Left colon (tissue), 2 donors: ENCODE data around the gene MAPRE3. TPM values are rescaled to one million over a fixed set of nuclear protein-coding genes. Genes with fewer than 3 reads are reported as not detected.

Experiments
- ATAC-seq: fragments of 200-7000 bp; cut with Tn5 transposase; one replicate; pipeline ENCODE4 v1.9.1; 2020; ENCODE audit warnings: mild to moderate bottlenecking, moderate library complexity
- DNase-seq, 2 donors: peaks; one replicate each; pipeline ENCODE4 v3.0.0-alpha.2; 2020
- intact Hi-C, 2 donors: fragments of 100-400 bp; cut with DNase I in 1 of 2; cut with micrococcal nuclease in 1 of 2; formaldehyde crosslinking; loops; one replicate each; pipeline versions ENCODE4 v1.11.2 to v1.14.0; 2022; cut with DNase I, micrococcal nuclease
- total RNA-seq, 2 donors: library from RNA; stranded (reverse); fragmentation: NEBNext Ultra II Directional; extraction: Animal tissue kit (Norgen Biotek cat#: 25700); gene quantifications; one replicate each; pipeline ENCODE4 v1.2.1, GENCODE V29; 2021
- donor health status: DM: no; HTN: no; CAD: no.
- donor health status: DM: yes; HTN: yes; CAD: no.

The MAPRE3 gene
- total RNA-seq, 2 donors from 2014 or later = 27.9 to 31.4 TPM

DNA sequence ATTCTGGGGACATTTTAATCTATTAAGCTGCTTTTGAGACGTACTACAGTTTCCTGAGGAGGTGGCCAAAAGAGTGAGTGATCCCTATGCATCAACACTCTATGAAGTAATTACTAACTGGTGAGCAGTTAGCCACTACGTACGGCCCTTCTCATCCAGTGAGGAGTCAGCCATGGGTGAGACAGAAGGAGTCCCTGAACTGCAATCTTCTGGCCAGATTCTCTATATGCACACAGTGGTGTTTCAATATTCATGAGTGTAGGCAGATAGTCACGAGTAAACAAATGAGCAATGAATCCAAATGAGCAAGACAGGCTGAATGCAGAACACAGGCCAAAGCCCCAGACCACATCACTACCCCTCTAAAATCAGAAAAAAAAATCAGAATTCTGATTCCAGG lies 32.6 kb downstream of the MAPRE3 start:
- intact Hi-C loops = no loop called here
- ATAC-seq = no peak
- no peak for DNase-seq

DNA sequence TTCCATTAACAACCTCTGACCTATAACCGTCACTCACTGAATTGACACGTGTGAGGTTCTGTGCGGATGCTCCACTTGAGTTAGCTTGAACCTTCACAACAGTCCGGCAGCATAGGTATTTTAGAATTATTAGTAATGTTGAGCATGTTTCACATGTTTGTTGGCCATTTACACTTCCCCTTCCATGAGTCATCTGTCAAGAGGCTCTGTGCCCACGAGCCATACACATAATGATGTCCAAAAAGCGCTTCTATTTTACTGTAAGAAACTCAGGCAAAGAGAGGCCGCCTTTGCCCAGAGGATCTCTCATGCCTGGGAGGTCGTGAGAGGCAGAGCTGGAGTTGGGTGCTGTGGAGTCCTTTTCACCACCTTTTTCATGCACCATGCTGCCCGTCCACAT lies 33.4 kb downstream of the MAPRE3 start:
- intact Hi-C loops = no loop called here
- no peak for DNase-seq
- ATAC-seq = no peak

DNA sequence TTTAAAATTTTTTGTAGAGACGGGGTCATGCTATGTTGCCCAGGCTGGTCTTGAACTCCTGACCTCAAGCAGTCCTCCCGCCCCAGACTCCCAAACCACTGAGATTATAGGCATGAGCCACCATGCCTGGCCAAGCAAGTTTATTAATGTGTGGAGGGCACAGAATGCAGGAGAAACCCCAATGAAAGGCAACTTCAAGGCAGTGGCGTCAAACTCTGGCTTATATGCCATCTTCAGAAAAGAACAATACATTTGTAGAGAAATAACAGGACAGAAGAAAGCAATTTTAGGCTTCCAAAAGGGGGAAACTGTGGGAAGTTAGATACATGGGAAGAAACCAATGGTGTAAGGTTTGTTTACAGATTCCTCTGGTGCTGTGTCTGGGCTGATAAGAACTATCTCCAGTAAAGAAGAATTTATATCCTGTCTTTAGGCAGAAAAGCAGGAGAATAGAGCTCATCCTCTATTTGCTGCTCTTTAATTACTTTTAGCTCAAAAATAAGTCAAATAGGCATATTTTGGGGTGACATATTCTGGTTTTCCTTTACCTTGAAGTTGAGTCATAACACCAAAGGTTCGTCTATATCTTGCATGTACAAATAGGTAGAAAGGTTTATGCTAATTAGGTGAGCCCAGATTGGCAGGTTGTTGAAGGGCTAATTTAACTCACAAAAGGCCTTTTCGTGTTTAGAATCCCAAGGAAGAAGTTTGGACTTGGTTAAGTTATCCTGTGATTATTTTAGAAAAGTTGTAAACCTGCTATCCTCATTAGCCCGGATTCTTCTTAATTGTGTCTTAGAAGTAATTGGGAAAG lies 36.4 kb downstream of the MAPRE3 start:
- intact Hi-C loops = no loop called here
- ATAC-seq (no peak), DNase-seq (no peak)

DNA sequence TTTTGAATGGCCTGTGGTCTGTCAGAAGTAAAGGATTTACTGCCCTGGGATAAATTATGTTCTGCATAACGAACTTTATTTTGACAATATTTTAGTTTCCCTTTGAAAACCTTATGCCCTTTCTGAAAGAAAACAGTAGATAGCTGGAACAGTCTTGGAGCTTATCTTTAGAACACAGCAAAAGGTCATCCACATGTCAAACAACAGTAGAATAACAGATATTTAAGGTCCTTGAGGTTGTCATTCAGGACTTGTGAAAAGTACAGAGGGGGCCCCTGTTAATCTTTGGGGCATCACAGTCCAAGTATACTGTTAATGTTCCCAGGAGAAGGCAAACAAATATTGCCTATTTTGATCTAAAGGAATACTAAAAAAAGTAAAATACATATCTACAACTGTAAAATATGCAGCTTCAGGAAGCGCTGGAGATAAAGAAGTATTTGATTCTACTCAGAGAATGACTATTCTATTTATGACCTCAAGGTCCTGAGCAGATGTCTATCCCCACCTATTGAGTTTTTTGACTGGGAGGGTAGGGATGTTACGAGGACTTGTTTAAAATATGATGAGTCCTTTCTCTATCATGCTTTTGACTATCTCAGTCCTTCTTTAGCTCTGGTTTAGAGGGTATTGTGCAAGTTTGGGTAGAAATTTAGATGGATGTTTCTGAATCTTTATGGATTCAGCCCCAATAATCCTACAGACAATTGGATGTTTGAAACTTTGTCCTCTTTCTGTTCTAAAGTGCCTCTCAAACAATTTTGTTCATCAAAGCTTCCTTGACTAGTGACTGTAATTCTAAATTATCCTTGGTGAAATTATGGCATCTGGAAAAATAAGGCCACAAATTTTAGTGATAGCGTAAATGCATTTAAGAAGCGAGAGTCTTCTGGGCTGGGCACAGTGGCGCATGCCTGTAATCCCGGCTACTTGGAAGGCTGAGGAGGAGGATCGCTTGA lies 37.3 kb downstream of the MAPRE3 start:
- ATAC-seq (no peak), DNase-seq (no peak)
- intact Hi-C loops = no loop called here

DNA sequence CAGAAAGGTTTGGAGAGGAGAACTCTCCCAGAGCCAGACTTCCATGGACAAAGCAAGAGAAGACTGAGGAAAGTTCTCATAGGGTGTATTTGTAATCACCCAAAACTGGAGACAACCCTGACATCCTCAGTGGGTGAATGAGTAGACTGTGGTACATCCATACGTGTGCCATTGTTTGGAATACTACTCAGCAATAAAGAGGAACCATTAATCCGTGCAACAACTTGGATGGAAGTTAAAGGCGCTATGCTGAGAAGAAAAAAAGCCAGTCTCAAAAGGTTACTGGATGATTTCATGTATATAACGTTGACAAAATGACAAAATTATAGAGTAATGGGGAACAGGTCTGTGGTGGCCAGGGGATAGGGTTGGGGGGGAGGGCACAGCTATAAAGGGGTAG lies 38.2 kb downstream of the MAPRE3 start:
- DNase-seq (no peak), ATAC-seq (no peak)
- intact Hi-C loops = no loop called here

DNA sequence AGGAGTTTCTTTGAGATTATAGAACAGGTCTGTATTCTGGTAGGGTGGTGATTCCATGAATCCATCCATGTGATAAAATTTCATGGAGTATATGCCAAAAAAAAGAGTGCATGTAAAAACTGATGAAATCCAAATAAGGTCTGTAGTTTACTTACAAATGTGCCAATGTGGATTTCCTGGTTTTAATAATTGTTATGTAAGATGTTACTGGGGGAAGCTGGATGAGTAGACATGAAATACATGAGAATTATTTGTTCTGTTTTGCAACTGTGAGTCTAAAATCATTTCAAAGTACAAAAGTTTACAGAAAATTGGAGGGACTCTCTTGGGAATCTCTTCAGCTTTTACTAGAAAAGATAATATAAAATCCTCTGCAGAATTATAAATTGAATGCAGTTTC lies 38.6 kb downstream of the MAPRE3 start:
- intact Hi-C loops = no loop called here
- ATAC-seq (no peak), DNase-seq (no peak)

DNA sequence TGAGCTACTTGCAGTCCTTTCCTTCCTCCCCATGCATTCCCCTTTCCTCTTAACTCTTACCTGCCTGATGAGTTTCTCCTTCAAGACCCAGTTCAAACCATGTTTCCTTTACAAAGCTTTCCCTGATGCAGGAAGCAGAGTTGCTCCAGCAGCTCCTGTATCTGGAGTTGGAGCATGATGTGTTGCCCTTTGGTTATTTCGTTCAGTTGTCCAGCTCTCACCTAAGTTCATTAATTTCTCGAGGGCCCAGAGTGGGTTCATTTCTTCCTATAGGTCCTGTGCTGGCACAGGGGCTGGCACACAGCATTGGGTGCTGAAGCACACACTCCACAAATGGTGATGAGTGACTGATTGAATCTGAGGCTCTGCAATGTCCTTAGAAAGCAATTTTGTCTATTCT lies 39.3 kb downstream of the MAPRE3 start:
- DNase-seq (no peak), ATAC-seq (no peak)
- intact Hi-C loops = loop anchor here in 1 of 2 donors (10.0 kb wide), 1 partner anchor 165 kb away; the partner anchor contains the start of gene DPYSL5

DNA sequence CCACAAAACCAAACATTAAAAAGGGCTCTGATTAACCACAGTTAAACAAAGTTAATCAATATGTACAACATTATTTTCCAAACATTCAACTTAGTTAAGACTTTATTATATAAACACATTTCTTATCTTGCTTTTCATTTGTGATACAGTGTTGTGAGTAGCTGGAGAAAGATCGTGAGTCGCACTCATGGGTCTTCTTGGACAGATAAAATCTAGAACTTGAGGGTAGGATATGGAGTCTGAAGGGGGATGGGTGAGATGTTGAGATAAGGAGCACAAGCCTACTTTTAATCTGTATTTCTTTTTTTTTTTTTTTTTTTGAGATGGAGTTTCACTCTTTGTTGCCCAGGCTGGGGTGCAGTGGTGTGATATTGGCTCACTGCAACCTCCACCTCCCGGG lies 39.7 kb downstream of the MAPRE3 start:
- intact Hi-C loops = loop anchor here in 1 of 2 donors (10.0 kb wide), 1 partner anchor 165 kb away; the partner anchor contains the start of gene DPYSL5
- no peak for DNase-seq
- no peak for ATAC-seq

DNA sequence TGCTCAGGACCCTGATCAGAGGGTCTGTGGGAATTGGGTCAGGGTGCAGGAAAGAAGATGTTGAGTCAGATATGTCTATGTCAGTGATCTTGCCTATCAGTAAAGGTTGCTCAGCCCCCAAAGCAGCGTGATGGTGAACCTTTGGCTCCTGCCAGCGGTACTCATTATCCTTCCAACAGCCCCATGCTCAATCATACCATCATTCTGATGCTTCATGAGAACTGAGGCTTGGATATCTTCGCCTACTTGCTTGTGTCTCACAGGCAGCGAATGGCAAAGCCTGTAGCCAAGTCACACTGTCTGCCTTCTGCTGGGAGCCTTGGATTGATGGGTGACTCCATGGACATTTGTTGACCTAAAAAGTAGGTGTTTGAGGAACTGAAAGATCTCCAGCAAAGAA lies 43.3 kb downstream of the MAPRE3 start:
- DNase-seq (no peak), ATAC-seq (no peak)
- intact Hi-C loops = loop anchor here in 1 of 2 donors (10.0 kb wide), 1 partner anchor 169 kb away; the partner anchor contains the start of gene DPYSL5

DNA sequence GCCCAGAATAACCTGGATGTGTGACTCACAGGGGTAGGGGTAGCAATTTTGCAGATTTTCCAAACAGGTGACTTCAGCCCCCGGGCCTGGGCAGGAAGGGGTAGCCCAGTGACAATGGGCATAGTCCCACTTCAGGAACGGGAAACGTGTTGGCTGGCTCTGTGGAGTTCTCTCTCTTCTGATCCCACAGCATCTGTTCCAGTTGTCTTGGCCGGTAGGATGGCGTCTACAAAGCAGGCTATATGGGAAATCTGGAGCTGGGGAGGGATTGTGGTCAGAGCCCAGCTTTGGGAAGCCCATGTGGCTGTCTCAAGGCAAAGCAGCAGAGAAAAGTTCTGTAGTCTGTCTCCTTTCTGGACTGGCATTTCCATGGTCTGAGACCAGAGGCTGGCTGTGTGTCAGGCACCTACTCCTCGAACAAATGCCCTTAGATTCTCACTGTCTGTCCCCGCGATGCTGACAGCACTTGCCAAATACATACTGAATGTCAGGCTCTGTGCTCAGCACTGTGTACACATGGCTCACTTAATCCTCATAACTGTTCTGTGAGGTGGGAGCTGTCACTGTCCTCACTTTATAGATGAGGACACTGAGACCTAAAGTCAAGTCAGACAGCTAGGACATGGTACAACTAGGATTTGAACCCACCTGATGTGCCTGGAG lies 44.5 kb downstream of the MAPRE3 start:
- intact Hi-C loops = loop anchor here in 1 of 2 donors (10.0 kb wide), 1 partner anchor 170 kb away; the partner anchor contains the start of gene DPYSL5
- ATAC-seq = no peak
- DNase-seq = no peak

DNA sequence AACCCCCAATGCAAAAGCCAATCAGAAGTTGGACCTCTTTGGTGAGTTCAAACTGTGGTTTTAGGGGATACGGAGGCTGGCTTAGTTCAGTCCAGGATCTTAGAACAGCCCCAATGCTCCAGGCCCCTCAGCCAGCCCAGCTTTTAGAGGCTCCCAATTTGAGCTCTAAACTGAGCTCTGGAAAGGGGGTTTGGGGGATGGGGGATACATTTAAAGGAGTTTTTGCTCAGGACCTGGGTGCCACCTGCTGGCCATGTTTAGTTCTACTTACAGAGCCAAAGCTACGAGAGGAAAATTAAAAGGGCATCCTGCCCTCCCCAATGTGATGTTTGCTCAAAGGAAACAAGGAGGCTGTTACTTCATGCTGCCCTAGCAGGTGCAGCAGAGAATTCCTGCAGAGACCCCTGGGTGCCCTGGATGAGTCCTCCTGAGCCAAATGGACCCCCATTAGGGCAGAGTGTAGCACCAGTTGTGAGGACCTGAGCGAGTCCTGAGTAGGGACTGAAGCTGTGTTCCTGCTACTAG lies 46.4 kb downstream of the MAPRE3 start:
- ATAC-seq (peak; percentile 31), DNase-seq (peak in 1 of 2 donors; percentile 76)
- intact Hi-C loops = loop anchor here in 1 of 2 donors (2.0 to 10.0 kb wide), 2 partner anchors 54 to 172 kb away; partner anchors contain the start of gene DPYSL5

DNA sequence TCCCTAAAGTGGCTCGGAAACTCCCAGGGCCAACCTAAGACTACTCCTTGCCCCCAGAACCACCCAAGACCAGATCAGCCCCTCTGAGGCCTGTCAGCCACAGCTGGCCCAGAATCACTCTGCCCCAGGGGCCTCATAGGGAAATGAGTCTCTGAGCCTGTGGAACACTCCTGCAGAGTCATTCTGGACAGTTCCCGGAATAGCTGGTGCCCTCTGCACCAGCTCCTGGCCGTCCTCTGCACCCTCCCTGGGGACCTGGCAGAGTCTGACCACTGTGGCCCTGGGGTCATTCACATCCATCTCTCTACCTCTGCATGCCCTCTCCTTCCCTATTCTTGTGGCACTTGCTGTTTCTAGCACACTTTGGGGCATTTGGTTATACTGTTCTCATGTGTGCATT lies 47.7 kb downstream of the MAPRE3 start:
- ATAC-seq = no peak
- DNase-seq = no peak
- intact Hi-C loops = loop anchor here in 1 of 2 donors (10.0 kb wide), 1 partner anchor 173 kb away; the partner anchor contains the start of gene DPYSL5

DNA sequence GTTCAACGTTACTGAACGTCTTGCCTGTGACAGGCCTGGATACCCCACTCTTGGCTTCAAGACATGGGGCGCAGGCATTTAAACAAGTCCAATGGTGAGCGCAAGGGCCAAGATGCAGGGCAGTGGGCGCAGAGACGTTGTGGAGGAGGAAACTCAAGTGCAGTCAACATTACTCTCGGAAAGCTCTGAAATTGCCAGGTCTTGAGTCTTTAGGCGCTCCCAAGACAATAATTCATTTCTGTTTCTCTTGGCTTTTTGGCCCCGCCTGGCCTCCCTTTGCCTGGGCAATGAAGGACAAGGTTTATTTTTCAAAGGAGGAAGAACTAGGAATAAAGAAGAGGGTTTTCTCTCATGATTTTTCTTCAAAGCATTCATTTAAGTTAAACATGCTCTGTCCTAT lies 49.0 kb downstream of the MAPRE3 start:
- ATAC-seq (peak; percentile 1), DNase-seq (peak in 1 of 2 donors; percentile 21)
- intact Hi-C loops = loop anchor here in 1 of 2 donors (10.0 kb wide), 1 partner anchor 175 kb away; the partner anchor contains the start of gene DPYSL5

DNA sequence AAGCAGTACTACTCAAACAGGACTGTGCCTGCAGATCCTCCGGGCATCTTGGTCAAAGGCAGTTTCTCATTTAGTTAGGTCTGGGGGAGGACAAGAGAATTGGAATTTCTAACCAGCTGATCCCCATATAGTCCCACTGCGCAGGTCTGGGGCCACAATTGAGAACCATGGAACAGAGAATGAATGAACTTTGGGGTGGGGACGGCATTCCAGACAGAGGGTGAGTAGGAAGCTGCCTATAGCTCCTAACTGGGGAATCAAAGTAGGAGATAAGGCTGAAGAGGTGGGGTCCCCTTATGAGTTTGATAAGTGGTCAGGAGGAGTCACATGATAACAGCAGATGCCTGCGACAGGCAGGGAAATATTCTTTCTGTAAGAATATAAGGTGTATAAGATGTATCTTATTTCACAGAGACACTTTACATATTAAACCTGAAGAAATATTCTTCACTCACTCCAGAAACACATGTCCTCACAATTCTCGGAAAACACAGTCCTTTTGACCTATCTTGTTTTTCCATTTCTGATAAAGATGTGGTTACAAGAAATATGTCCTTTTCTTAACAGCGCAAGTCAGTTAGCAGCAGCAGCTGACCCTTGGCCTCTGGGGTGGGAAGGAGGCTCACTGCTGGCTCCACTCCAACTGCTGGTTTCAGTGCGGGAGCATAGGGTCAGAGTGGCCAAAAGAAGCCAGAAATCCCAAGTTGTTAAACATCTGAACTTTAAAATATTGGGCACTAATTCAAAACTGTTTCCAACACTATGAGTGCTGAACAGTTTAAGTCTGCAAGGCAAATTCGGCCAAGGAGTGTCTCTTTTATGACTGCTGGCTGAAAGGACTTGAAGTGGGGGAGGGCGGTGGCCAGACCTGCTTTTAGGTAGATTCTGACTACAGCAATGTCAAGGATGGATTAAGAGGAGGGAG lies 49.8 kb downstream of the MAPRE3 start:
- ATAC-seq (peak; percentile 43), DNase-seq (peak; percentile 72 to 77)
- intact Hi-C loops = loop anchor here in 1 of 2 donors (10.0 kb wide), 1 partner anchor 175 kb away; the partner anchor contains the start of gene DPYSL5

DNA sequence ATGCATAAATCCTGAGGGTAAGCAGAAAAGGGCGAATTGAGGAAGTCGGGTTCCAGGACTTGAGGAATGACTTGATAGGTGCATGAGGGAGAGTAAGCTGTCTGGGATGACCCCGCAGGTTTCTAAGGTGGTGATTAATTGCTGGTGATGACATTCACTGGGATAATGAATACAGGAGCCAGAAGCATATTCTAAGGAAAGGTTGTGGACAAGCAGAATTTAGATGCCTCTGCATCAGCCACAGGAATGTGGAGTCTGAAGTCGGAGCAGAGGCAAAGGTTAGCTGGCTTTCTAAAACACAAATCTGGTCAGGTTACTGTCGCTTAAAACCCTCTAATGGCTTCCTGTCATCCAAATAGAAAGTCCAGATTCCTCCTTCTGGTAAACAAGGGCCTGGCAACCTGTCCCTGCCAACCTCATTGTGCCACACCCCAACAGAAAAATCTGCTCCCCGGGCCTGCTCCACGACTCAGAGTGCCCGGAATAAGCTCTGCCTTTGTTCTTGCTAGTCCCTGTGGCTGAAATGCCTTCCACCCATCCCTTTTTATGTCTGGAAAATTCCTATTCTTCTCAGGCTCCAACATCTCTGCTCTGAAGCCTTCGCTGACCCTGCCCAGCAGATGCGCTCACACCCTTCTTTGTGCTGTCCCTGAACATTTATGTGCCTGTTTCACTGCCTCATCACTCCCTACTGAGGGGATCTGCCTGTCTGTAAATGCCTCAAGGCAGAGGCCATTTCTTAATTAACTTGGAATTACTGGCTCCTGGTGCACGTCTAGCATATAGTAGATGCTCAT lies 51.0 kb downstream of the MAPRE3 start:
- ATAC-seq (peak; percentile 79), DNase-seq (peak; percentile 53 to 67)
- intact Hi-C loops = no loop called here

DNA sequence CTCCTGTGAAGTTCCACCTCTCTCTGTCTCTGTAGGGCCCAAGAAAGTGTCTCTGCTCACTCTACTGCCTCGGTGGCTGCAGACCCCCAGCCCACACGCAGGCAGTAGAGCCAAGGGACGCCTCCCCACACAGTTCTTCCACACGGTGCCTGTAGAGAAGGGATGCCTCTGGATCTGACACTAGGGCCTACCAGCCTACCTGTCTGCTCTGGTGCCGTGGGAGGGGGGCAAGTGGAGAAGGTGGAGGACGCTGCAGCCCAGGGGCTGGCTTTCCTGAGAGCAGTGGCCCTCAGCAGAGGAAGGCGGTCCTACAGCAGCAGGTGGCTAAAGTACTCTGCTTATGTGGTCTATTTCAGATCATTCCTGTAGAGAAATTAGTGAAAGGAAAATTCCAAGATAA lies 53.3 kb downstream of the MAPRE3 start:
- intact Hi-C loops = no loop called here
- DNase-seq (no peak), ATAC-seq (no peak)

DNA sequence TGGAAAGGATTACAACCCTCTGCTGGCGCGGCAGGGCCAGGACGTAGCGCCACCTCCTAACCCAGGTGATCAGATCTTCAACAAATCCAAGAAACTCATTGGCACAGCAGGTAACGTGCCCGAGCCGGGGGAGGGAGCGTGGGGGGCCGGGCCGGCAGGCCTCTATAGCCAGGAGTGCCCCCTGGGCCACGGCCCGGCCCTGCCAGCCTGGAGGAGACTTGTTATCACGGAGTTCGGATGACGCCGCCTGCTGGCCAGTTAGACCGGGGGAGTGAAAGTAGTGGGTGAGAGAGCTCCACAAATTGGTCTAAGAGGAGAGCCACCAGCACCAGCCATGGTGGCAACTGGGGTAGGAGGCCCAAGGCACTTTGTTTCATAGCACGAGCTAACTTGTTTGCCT lies 53.8 kb downstream of the MAPRE3 start:
- DNase-seq = peak in 1 of 2 donors; percentile 22
- intact Hi-C loops = no loop called here
- ATAC-seq = no peak
